ENCODE data around the gene GRAMD1B.
A peak's percentile ranks its signal among the peaks of the same experiment; 100 is the strongest.

Gene GRAMD1B

GRCh38 chr11:123478352-123478987, 48.4 kb downstream of the GRAMD1B start:
- Histone ChIP-seq H3K4me1 (ENCODE audit: control insufficient read depth, insufficient read depth, low read length) (peaks cover 22% of the 10 kb centered on the region), H3K9ac (ENCODE audit: low read depth, low read length) (no peak overlapping the region), H3K4me3 (ENCODE audit: low read depth, low read length) (no peak overlapping the region), H3K27ac (ENCODE audit: low read depth, low read length) (no peak overlapping the region), H3K36me3 (ENCODE audit: control insufficient read depth, insufficient read depth, low read length) (no peaks in the 10 kb centered on the region; the same call in 1 of the 2 replicates), H3K27me3 (ENCODE audit: control insufficient read depth, insufficient read depth, low read length) (no peaks in the 10 kb centered on the region), H3K9me3 (ENCODE audit: control insufficient read depth, insufficient read depth, low read length) (no peaks in the 10 kb centered on the region)

- Histone ChIP-seq H3K9ac (ENCODE audit: low read depth, low read length) (no peak overlapping the region), H3K9me3 (ENCODE audit: control insufficient read depth, insufficient read depth, low read length) (no peaks in the 10 kb centered on the region), H3K36me3 (ENCODE audit: control insufficient read depth, insufficient read depth, low read length) (peaks cover 3% of the 10 kb centered on the region; the same call in 1 of the 2 replicates), H3K27me3 (ENCODE audit: control insufficient read depth, insufficient read depth, low read length) (no peaks in the 10 kb centered on the region), H3K4me3 (ENCODE audit: low read depth, low read length) (no peak overlapping the region), H3K4me1 (ENCODE audit: control insufficient read depth, insufficient read depth, low read length) (peaks cover 22% of the 10 kb centered on the region), H3K27ac (ENCODE audit: low read depth, low read length) (no peak overlapping the region)
Measured at GRCh38 chr11:123479048-123479837, 49.2 kb downstream of the GRAMD1B start.

- Histone ChIP-seq H3K4me3 (ENCODE audit: low read depth, low read length) (no peak overlapping the region), H3K4me1 (ENCODE audit: control insufficient read depth, insufficient read depth, low read length) (peaks cover 15% of the 10 kb centered on the region), H3K27me3 (ENCODE audit: control insufficient read depth, insufficient read depth, low read length) (no peaks in the 10 kb centered on the region), H3K9me3 (ENCODE audit: control insufficient read depth, insufficient read depth, low read length) (no peaks in the 10 kb centered on the region), H3K36me3 (ENCODE audit: control insufficient read depth, insufficient read depth, low read length) (peaks cover 3% of the 10 kb centered on the region; the same call in 1 of the 2 replicates), H3K27ac (ENCODE audit: low read depth, low read length) (peak overlapping the region; percentile 61), H3K9ac (ENCODE audit: low read depth, low read length) (no peak overlapping the region)
Measured at GRCh38 chr11:123480290-123480815, 50.3 kb downstream of the GRAMD1B start.

- Histone ChIP-seq H3K36me3 (ENCODE audit: control insufficient read depth, insufficient read depth, low read length) (peaks cover 3% of the 10 kb centered on the region; the same call in 1 of the 2 replicates), H3K9ac (ENCODE audit: low read depth, low read length) (no peak overlapping the region), H3K27ac (ENCODE audit: low read depth, low read length) (peak overlapping the region; percentile 61), H3K9me3 (ENCODE audit: control insufficient read depth, insufficient read depth, low read length) (no peaks in the 10 kb centered on the region), H3K27me3 (ENCODE audit: control insufficient read depth, insufficient read depth, low read length) (no peaks in the 10 kb centered on the region), H3K4me1 (ENCODE audit: control insufficient read depth, insufficient read depth, low read length) (peaks cover 11% of the 10 kb centered on the region; the same call in 1 of the 2 replicates), H3K4me3 (ENCODE audit: low read depth, low read length) (no peak overlapping the region)
Measured at GRCh38 chr11:123480882-123481281, 50.8 kb downstream of the GRAMD1B start.

GRCh38 chr11:123481640-123482039, 51.6 kb downstream of the GRAMD1B start:
- H3K4me1 ChIP-seq (ENCODE audit: control insufficient read depth, insufficient read depth, low read length) = peaks cover 11% of the 10 kb centered on the region; the same call in 1 of the 2 replicates

GRCh38 chr11:123482218-123482617, 52.1 kb downstream of the GRAMD1B start:
- Histone ChIP-seq H3K27me3 (ENCODE audit: control insufficient read depth, insufficient read depth, low read length) (no peaks in the 10 kb centered on the region), H3K27ac (ENCODE audit: low read depth, low read length) (no peak overlapping the region), H3K9me3 (ENCODE audit: control insufficient read depth, insufficient read depth, low read length) (no peaks in the 10 kb centered on the region), H3K4me1 (ENCODE audit: control insufficient read depth, insufficient read depth, low read length) (peaks cover 11% of the 10 kb centered on the region; the same call in 1 of the 2 replicates), H3K4me3 (ENCODE audit: low read depth, low read length) (no peak overlapping the region), H3K36me3 (ENCODE audit: control insufficient read depth, insufficient read depth, low read length) (peaks cover 3% of the 10 kb centered on the region; the same call in 1 of the 2 replicates), H3K9ac (ENCODE audit: low read depth, low read length) (no peak overlapping the region)

More at GRCh38 chr11:123481640-123482039, 51.6 kb downstream of the GRAMD1B start:
- Histone ChIP-seq H3K9ac (ENCODE audit: low read depth, low read length) (no peak overlapping the region), H3K27ac (ENCODE audit: low read depth, low read length) (no peak overlapping the region), H3K27me3 (ENCODE audit: control insufficient read depth, insufficient read depth, low read length) (no peaks in the 10 kb centered on the region), H3K36me3 (ENCODE audit: control insufficient read depth, insufficient read depth, low read length) (peaks cover 3% of the 10 kb centered on the region; the same call in 1 of the 2 replicates), H3K9me3 (ENCODE audit: control insufficient read depth, insufficient read depth, low read length) (no peaks in the 10 kb centered on the region), H3K4me3 (ENCODE audit: low read depth, low read length) (no peak overlapping the region)

GRCh38 chr11:123483058-123483457, 53.0 kb downstream of the GRAMD1B start:
- Histone ChIP-seq H3K27ac (ENCODE audit: low read depth, low read length) (no peak overlapping the region), H3K36me3 (ENCODE audit: control insufficient read depth, insufficient read depth, low read length) (peaks cover 3% of the 10 kb centered on the region; the same call in 1 of the 2 replicates), H3K4me3 (ENCODE audit: low read depth, low read length) (no peak overlapping the region), H3K9me3 (ENCODE audit: control insufficient read depth, insufficient read depth, low read length) (no peaks in the 10 kb centered on the region), H3K9ac (ENCODE audit: low read depth, low read length) (no peak overlapping the region), H3K4me1 (ENCODE audit: control insufficient read depth, insufficient read depth, low read length) (peaks cover 11% of the 10 kb centered on the region; the same call in 1 of the 2 replicates), H3K27me3 (ENCODE audit: control insufficient read depth, insufficient read depth, low read length) (no peaks in the 10 kb centered on the region)

GRCh38 chr11:123483466-123483865, 53.4 kb downstream of the GRAMD1B start:
- no peak overlapping the region for H3K4me3 ChIP-seq (ENCODE audit: low read depth, low read length)
- H3K36me3 ChIP-seq (ENCODE audit: control insufficient read depth, insufficient read depth, low read length) = peaks cover 3% of the 10 kb centered on the region; the same call in 1 of the 2 replicates
- H3K27ac ChIP-seq (ENCODE audit: low read depth, low read length) = no peak overlapping the region
- H3K9ac ChIP-seq (ENCODE audit: low read depth, low read length) = no peak overlapping the region
- no peaks in the 10 kb centered on the region for H3K9me3 ChIP-seq (ENCODE audit: control insufficient read depth, insufficient read depth, low read length)
- no peaks in the 10 kb centered on the region for H3K27me3 ChIP-seq (ENCODE audit: control insufficient read depth, insufficient read depth, low read length)
- H3K4me1 ChIP-seq (ENCODE audit: control insufficient read depth, insufficient read depth, low read length) = peaks cover 11% of the 10 kb centered on the region; the same call in 1 of the 2 replicates

- Histone ChIP-seq H3K4me3 (ENCODE audit: low read depth, low read length) (no peak overlapping the region), H3K4me1 (ENCODE audit: control insufficient read depth, insufficient read depth, low read length) (peaks cover 11% of the 10 kb centered on the region; the same call in 1 of the 2 replicates), H3K36me3 (ENCODE audit: control insufficient read depth, insufficient read depth, low read length) (peaks cover 3% of the 10 kb centered on the region; the same call in 1 of the 2 replicates), H3K27ac (ENCODE audit: low read depth, low read length) (no peak overlapping the region), H3K9ac (ENCODE audit: low read depth, low read length) (no peak overlapping the region), H3K27me3 (ENCODE audit: control insufficient read depth, insufficient read depth, low read length) (no peaks in the 10 kb centered on the region), H3K9me3 (ENCODE audit: control insufficient read depth, insufficient read depth, low read length) (no peaks in the 10 kb centered on the region)
Measured at GRCh38 chr11:123484448-123484847, 54.4 kb downstream of the GRAMD1B start.

- H3K36me3 ChIP-seq (ENCODE audit: control insufficient read depth, insufficient read depth, low read length) = peaks cover 3% of the 10 kb centered on the region; the same call in 1 of the 2 replicates
- no peak overlapping the region for H3K9ac ChIP-seq (ENCODE audit: low read depth, low read length)
- H3K4me1 ChIP-seq (ENCODE audit: control insufficient read depth, insufficient read depth, low read length) = no peaks in the 10 kb centered on the region
- H3K9me3 ChIP-seq (ENCODE audit: control insufficient read depth, insufficient read depth, low read length) = no peaks in the 10 kb centered on the region
- no peak overlapping the region for H3K27ac ChIP-seq (ENCODE audit: low read depth, low read length)
- no peak overlapping the region for H3K4me3 ChIP-seq (ENCODE audit: low read depth, low read length)
- no peaks in the 10 kb centered on the region for H3K27me3 ChIP-seq (ENCODE audit: control insufficient read depth, insufficient read depth, low read length)
Measured at GRCh38 chr11:123487157-123487744, 57.2 kb downstream of the GRAMD1B start.

Data from HUES48 (cell line).